Muscle of arm (tissue), 14 donors: ENCODE results near the gene ZBTB44. TPM values are rescaled to one million over a fixed set of nuclear protein-coding genes. Genes with fewer than 3 reads are reported as not detected.
"Not testable (repeated sequence)": the region's sequence is repeated elsewhere in the genome, so short reads cannot be mapped to it uniquely, and the experiment has no call there.

ENCODE experiments used
- DNase-seq: peaks from one replicate; pipeline ENCODE4 v3.0.0-alpha.2; 2013
- long read RNA-seq, 11 donors: transcript quantifications; one replicate each; lab custom pipeline, GENCODE V29; 2026
- polyA plus RNA-seq, 12 donors: library from polyadenylated mRNA; unstranded; fragments of 120-200 nt; gene quantifications; one replicate each; pipeline ENCODE4 v1.2.1, GENCODE V29; 2013; ENCODE audit not compliant: insufficient read length in 12 of 12

The ZBTB44 gene, protein sequence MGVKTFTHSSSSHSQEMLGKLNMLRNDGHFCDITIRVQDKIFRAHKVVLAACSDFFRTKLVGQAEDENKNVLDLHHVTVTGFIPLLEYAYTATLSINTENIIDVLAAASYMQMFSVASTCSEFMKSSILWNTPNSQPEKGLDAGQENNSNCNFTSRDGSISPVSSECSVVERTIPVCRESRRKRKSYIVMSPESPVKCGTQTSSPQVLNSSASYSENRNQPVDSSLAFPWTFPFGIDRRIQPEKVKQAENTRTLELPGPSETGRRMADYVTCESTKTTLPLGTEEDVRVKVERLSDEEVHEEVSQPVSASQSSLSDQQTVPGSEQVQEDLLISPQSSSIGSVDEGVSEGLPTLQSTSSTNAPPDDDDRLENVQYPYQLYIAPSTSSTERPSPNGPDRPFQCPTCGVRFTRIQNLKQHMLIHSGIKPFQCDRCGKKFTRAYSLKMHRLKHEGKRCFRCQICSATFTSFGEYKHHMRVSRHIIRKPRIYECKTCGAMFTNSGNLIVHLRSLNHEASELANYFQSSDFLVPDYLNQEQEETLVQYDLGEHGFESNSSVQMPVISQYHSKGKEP
- 10 to 100 TPM in 11 of 12 donors, not detected in 1; 24.3 to 41.6 (median 29.9) TPM for polyA plus RNA-seq
- long read RNA-seq, donor 1, full-length matches to known transcripts: 2 of 2 reads
- long read RNA-seq, donor 1, partial matches to known transcripts: 0 of 2 reads
- long read RNA-seq, donor 1, other reads (novel, unspliced or antisense): 0 of 2 reads
- long read RNA-seq, donor 2: 0 reads
- long read RNA-seq, donor 3: 0 reads
- long read RNA-seq, donor 4, full-length matches to known transcripts: 1 of 1 reads
- long read RNA-seq, donor 4, partial matches to known transcripts: 0 of 1 reads
- long read RNA-seq, donor 4, other reads (novel, unspliced or antisense): 0 of 1 reads
- long read RNA-seq, donor 5: 0 reads
- long read RNA-seq, donor 6: 0 reads
- long read RNA-seq, donor 7: 0 reads
- long read RNA-seq, donor 8, full-length matches to known transcripts: 4 of 23 reads
- long read RNA-seq, donor 8, partial matches to known transcripts: 19 of 23 reads
- long read RNA-seq, donor 8, other reads (novel, unspliced or antisense): 0 of 23 reads
- long read RNA-seq, donor 9, full-length matches to known transcripts: 1 of 1 reads
- long read RNA-seq, donor 9, partial matches to known transcripts: 0 of 1 reads
- long read RNA-seq, donor 9, other reads (novel, unspliced or antisense): 0 of 1 reads
- long read RNA-seq, donor 10, full-length matches to known transcripts: 4 of 4 reads
- long read RNA-seq, donor 10, partial matches to known transcripts: 0 of 4 reads
- long read RNA-seq, donor 10, other reads (novel, unspliced or antisense): 0 of 4 reads
- long read RNA-seq, donor 11, full-length matches to known transcripts: 2 of 2 reads
- long read RNA-seq, donor 11, partial matches to known transcripts: 0 of 2 reads
- long read RNA-seq, donor 11, other reads (novel, unspliced or antisense): 0 of 2 reads

DNA sequence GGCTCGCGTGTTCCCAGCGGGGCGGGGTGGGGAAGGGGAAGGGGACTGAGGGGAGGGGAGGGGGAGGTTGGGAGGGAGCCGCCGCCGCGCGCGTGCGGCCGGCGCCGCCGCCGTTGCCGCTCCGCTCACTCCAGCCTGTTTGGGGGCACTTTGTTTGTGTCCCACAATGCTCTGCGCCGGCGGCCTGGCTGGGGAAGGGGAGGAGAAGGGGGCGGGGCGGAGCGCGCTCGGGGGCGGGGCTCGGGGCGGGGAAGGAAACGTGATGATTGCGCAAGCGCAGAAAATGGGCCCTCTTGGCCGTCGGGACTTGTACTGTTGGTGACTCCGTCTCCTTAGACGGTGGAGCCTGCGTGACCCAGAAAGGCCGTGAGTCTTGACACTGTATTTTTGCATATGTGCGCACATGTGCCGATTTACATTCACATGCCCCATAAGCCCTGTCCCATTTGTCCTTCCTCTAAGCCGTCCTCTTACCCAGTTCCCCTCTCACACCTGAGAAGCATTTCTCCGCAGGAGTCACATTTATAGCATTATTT, at the start of gene ZBTB44:
ZBTB44 (minus strand) TSS at position 168 of the 536 bp plus-strand sequence. CDS start 53,044 bp downstream, outside the sequence.
- DNase-seq: peak; percentile 92

DNA sequence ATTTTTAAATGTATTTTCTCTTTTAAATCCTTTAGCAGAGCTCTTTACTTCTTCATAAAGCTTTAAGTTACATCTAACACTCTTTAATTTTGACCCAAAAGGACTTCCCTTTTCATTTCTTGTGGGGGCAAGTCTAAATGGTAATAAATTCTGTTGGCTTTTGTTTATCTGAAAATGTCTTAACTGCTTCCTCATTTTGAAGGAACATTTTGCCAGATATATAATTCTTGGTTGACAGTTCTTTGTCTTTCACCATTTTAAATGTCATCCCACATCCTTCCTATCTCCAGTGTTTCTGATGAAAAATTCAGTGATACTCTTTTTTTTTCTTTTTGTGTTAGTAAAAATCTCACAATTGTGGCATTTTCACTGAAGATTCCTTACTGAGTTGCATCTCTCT, 44.7 kb upstream of the ZBTB44 start:
- no peak for DNase-seq

GRCh38 chr11:130358398-130358797, 43.7 kb upstream of the ZBTB44 start:
- DNase-seq: no peak

- DNase-seq: no peak
Observed at GRCh38 chr11:130347261-130347660, 32.5 kb upstream of the ZBTB44 start.

- DNase-seq: no peak
Observed at GRCh38 chr11:130344841-130345240, 30.1 kb upstream of the ZBTB44 start.

DNA sequence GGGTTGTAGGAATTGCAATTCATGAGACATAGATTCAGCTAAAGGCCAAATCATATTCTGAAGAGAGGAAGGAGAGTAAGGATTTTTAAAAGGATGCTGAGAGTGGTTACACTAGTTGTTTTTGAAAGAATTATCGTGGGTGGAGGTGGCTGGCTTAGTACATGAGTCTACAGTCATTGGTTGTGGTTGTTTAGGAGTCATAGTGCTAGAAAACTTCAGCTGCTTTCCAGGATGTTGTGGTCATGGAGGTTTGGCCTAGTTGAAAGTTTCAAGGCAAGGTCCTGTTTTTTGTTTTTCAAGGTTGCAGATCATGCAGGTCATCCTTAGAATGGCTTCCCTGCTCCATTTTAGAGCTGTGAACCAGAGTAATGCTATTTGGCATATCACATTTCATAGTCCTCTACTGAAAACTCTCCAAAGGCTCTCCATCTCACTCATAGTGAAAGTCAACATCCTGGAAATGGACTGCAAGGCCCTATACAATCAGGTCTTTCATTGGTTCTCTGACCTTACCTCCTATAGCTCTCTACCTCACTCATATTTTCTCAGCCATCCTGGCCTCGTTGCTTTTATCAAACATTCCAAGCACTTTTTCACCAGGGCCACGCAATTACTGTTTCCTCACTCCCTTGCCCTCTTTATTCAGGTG, 26.1 kb upstream of the ZBTB44 start:
- DNase-seq: no peak

GRCh38 chr11:130338667-130339066, 23.9 kb upstream of the ZBTB44 start:
- no peak for DNase-seq

DNA sequence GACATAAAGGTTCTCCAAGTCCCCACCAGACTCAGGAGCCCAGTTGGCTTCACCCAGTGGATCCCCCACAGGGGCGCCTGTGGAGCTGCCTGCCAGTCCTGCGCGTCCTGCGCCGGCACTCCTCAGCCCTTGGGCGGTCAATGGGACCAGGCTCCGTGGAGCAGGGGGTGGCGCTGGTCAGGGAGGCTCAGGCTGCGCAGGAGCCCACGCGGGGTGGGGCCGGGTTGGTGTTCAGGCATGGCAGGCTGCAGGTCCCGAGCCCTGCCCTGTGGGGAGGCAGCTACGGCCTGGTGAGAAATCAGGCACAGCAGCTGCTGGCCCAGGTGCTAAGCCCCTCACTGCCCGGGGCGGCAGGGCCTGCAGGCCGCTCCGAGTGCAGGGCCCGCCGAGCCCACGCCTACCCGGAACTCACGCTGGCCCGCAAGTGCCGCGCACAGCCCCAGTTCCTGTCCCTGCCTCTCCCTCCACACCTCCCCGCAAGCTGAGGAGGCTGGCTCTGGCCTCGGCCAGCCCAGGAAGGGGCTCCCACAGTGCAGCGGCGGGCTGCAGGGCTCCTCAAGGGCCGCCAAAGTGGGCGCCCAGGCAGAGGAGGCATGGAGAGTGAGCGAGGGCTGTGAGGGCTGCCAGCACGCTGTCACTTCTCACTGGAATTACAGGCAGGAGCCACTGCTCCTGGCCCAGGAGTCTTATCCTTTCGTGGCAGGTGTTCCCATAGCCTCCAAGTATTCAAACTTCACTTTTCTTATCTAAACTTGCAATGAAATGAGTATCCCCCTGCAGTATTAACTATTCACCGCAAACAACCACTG, 22.8 kb upstream of the ZBTB44 start:
- no peak for DNase-seq

DNA sequence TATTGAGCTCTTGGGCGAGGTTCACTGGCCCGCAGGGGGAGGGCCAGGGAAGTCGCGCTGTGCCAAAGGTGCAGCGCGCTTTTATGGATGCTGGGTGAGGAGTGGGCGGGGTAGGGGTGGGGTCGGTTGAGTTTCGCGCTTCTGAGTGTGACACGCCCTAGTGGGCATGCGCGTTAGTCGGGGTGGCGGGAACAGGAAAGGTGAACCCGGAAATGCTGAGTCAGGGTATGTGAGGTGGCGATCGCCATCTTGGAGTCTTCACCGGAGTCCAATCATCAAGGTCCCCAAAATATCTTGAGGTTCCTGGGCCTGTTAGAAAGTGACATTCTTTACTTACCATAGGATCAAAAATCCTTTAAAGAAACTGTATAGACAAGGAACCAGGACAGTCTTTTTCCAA, 16.7 kb upstream of the ZBTB44 start:
- not testable (repeated sequence) for DNase-seq

- DNase-seq: no peak
Observed at GRCh38 chr11:130330101-130330684, 15.5 kb upstream of the ZBTB44 start.

GRCh38 chr11:130328420-130328819, 13.7 kb upstream of the ZBTB44 start:
- DNase-seq: no peak

DNA sequence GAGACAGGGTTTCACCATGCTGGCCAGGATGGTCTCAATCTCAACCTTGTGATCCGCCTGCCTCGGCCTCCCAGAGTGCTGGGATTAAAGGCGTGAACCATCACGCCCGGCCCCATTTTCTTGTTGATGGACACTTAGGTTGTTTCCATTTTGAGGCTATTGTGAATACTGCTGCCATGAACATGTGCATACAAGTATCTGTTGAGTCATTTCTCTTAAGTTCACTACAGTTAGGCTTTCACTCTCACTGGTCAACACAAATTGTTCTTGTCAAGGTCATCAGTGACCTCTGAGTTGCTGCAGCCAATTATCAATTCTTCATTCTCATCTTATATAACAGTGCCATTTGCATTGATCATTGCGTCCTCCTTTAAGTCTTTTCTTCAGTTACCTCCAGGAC, 13.0 kb upstream of the ZBTB44 start:
- DNase-seq: no peak

GRCh38 chr11:130325691-130326090, 11.0 kb upstream of the ZBTB44 start:
- no peak for DNase-seq

GRCh38 chr11:130323452-130324450, 9.0 kb upstream of the ZBTB44 start:
- DNase-seq: no peak

- DNase-seq: no peak
Observed at GRCh38 chr11:130322126-130322525, 7.4 kb upstream of the ZBTB44 start.

GRCh38 chr11:130318031-130318673, 3.4 kb upstream of the ZBTB44 start:
- DNase-seq: no peak

GRCh38 chr11:130315354-130315970, 745 bp upstream of the ZBTB44 start:
- DNase-seq: peak; percentile 11
